Measurements from ENCODE around the gene UBR1.

- TF ChIP-seq CTCF (IDR thresholded peaks at IDR 0.05) = no peak
- no peak for TF ChIP-seq POLR2A (IDR thresholded peaks at IDR 0.05)
These were observed 53.0 kb downstream of the UBR1 start for GRCh38 chr15:43052860-43053259.

All from Peyer's patch (tissue), 4 donors.